K562 (cell line): Measurements from ENCODE around the gene SMIM29. TPM values are rescaled to one million over a fixed set of nuclear protein-coding genes. Genes with fewer than 3 reads are reported as not detected.
A peak's percentile ranks its signal among the peaks of the same experiment; 100 is the strongest.

Experiments used
- ARID1B ChIP-seq: fragments of 450-650 bp; IDR thresholded peaks from 2 replicates; pipeline ENCODE4 v1.6.1; 2016; ENCODE audit warnings: antibody characterized with exemption, mild to moderate bottlenecking, inconsistent platforms
- ARID2 ChIP-seq: fragments of 450-650 bp; IDR thresholded peaks from 2 replicates; pipeline ENCODE4 v1.6.1; 2017; ENCODE audit warnings: antibody characterized with exemption, mild to moderate bottlenecking
- CBX5 ChIP-seq: IDR thresholded peaks from 2 replicates; pipeline ENCODE4 v1.6.1; 2014; ENCODE audit warnings: low read depth, borderline replicate concordance
- CBX8 ChIP-seq: fragments of 200-600 bp; sonication (generic); IDR thresholded peaks from 2 replicates; pipeline ENCODE4 v1.6.1; 2012; ENCODE audit warnings: borderline replicate concordance, mixed run types, low read depth, mild to moderate bottlenecking, moderate library complexity, mixed read lengths, low read length, control low read depth, inconsistent platforms; ENCODE audit not compliant: poor library complexity, severe bottlenecking; ENCODE audit errors: extremely low read depth
- ELF4 ChIP-seq: fragments of 450-650 bp; formaldehyde crosslinking; IDR thresholded peaks from 2 replicates; pipeline ENCODE4 v1.4.0; 2022; ENCODE audit warnings: missing genetic modification characterization
- FOXA3 ChIP-seq, 2 experiments: fragments of 450-650 bp in 1 of 2; sonication (generic) in 1 of 2; formaldehyde crosslinking; IDR thresholded peaks in 1 of 2; conservative IDR thresholded peaks in 1 of 2; 2 replicates each; pipeline versions ENCODE4 v1.4.0 to v1.8.0; 2020 to 2022; ENCODE audit warnings: mild to moderate bottlenecking in 2 of 2, missing genetic modification reagents in 1 of 2
- GTF2A2 ChIP-seq: IDR thresholded peaks from 2 replicates; pipeline ENCODE4 v1.6.1; 2016; ENCODE audit warnings: mild to moderate bottlenecking, missing genetic modification characterization, missing compliant biosample characterization
- MAFF ChIP-seq: IDR thresholded peaks from 2 replicates; pipeline ENCODE4 v1.6.1; 2012; ENCODE audit warnings: low read length, improper control_type of control experiment
- NKRF ChIP-seq: fragments of 450-650 bp; IDR thresholded peaks from 2 replicates; pipeline ENCODE4 v1.6.1; 2016; ENCODE audit warnings: borderline replicate concordance
- PHTF2 ChIP-seq: fragments of 250-450 bp; sonication (Bioruptor Pico); IDR thresholded peaks from 2 replicates; pipeline ENCODE4 v1.5.0; 2021; ENCODE audit warnings: mild to moderate bottlenecking
- RBBP5 ChIP-seq: fragments of 200-600 bp; sonication (generic); IDR thresholded peaks from 2 replicates; pipeline ENCODE4 v1.6.1; 2012; ENCODE audit warnings: borderline replicate concordance, mild to moderate bottlenecking, low read length, control low read depth, inconsistent platforms; ENCODE audit not compliant: insufficient read depth, poor library complexity, severe bottlenecking
- STAT6 ChIP-seq: sonication (generic); formaldehyde crosslinking; IDR thresholded peaks from 2 replicates; pipeline ENCODE4 v1.8.1; 2023; ENCODE audit warnings: mild to moderate bottlenecking, missing genetic modification reagents
- THRAP3 ChIP-seq: fragments of 450-650 bp; IDR thresholded peaks from 2 replicates; pipeline ENCODE4 v1.6.1; 2016; ENCODE audit warnings: mild to moderate bottlenecking, inconsistent platforms, borderline replicate concordance
- ZNF444 ChIP-seq: fragments of 250-450 bp; sonication (Bioruptor Pico); IDR thresholded peaks from 2 replicates; pipeline ENCODE4 v1.4.0; 2020; ENCODE audit warnings: mild to moderate bottlenecking, moderate library complexity
- ZNF79 ChIP-seq: fragments of 250-450 bp; sonication (Bioruptor Pico); IDR thresholded peaks from 2 replicates; pipeline ENCODE4 v1.4.0; 2020; ENCODE audit warnings: low read depth, mild to moderate bottlenecking, moderate library complexity
- polyA plus RNA-seq, 8 experiments: library from polyadenylated mRNA; depleted of rRNA in 4 of 8; stranded (reverse) in 5 of 8; unstranded in 3 of 8; fragments of >200 nt; fragmentation: Nextera tagmentation in 2 of 8; fragmentation: Illumina TruSeq in 1 of 8; extraction: Ambion mirVana in 2 of 8; extraction: Trizol in 1 of 8; gene quantifications; 2 replicates each; pipeline versions ENCODE4 v1.2.1 to v1.2.3, GENCODE V29; 2011 to 2014; ENCODE audit warnings: inconsistent platforms in 1 of 8, missing spikeins in 1 of 8
- total RNA-seq, 7 experiments: library from RNA; depleted of rRNA in 6 of 7; stranded (reverse); fragments of >200 nt in 6 of 7; fragmentation: Illumina TruSeq in 2 of 7; extraction: Trizol in 2 of 7; gene quantifications; 2 replicates each; pipeline versions ENCODE4 v1.2.1 to v1.2.3, GENCODE V29; 2011 to 2021; ENCODE audit warnings: low replicate concordance in 1 of 7
- TF ChIP-seq, protein P1 (sequence below): IDR thresholded peaks from 2 replicates; pipeline ENCODE4 v1.6.1; 2011; ENCODE audit warnings: borderline replicate concordance, low read depth, mild to moderate bottlenecking, moderate library complexity, low read length; ENCODE audit not compliant: insufficient read depth, poor library complexity, severe bottlenecking
- TF ChIP-seq, protein P2 (sequence below): sonication (generic); formaldehyde crosslinking; IDR thresholded peaks from 2 replicates; pipeline ENCODE4 v1.8.0; 2022; ENCODE audit warnings: missing genetic modification reagents, mild to moderate bottlenecking, moderate library complexity, borderline replicate concordance
- TF ChIP-seq, protein P3 (sequence below): fragments of 450-650 bp; IDR thresholded peaks from 2 replicates; pipeline ENCODE4 v1.6.1; 2016; ENCODE audit warnings: missing biosample characterization, missing genetic modification characterization

The SMIM29 gene
- total and polyA plus RNA-seq, 9 of the 15 experiments (the other 6 are each of a cell fraction or from before 2014, with no cell fraction given), result 6.5 to 36.7 (median 20.9) TPM

GRCh38 chr6:34281702-34282334 is 33.0 kb upstream of the SMIM29 start (continued):
- TF ChIP-seq NKRF, result no peak
- TF ChIP-seq ARID2, result no peak
- TF ChIP-seq, protein P1, sequence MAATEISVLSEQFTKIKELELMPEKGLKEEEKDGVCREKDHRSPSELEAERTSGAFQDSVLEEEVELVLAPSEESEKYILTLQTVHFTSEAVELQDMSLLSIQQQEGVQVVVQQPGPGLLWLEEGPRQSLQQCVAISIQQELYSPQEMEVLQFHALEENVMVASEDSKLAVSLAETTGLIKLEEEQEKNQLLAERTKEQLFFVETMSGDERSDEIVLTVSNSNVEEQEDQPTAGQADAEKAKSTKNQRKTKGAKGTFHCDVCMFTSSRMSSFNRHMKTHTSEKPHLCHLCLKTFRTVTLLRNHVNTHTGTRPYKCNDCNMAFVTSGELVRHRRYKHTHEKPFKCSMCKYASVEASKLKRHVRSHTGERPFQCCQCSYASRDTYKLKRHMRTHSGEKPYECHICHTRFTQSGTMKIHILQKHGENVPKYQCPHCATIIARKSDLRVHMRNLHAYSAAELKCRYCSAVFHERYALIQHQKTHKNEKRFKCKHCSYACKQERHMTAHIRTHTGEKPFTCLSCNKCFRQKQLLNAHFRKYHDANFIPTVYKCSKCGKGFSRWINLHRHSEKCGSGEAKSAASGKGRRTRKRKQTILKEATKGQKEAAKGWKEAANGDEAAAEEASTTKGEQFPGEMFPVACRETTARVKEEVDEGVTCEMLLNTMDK, result no peak
- TF ChIP-seq PHTF2 (CRISPR knock-in tag), result no peak
- TF ChIP-seq THRAP3, result no peak
- 0 out of 2 replicates have a peak, but pooled peaks have one; percentile 31 for TF ChIP-seq ELF4
- TF ChIP-seq, protein P2, sequence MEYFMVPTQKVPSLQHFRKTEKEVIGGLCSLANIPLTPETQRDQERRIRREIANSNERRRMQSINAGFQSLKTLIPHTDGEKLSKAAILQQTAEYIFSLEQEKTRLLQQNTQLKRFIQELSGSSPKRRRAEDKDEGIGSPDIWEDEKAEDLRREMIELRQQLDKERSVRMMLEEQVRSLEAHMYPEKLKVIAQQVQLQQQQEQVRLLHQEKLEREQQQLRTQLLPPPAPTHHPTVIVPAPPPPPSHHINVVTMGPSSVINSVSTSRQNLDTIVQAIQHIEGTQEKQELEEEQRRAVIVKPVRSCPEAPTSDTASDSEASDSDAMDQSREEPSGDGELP, result no peak
- TF ChIP-seq ARID1B, result peak; percentile 98
- no peak for TF ChIP-seq CBX8
- TF ChIP-seq FOXA3 (CRISPR knock-in tag; conservative IDR thresholded peaks at IDR 0.05 in 1 of 2, IDR thresholded peaks at IDR 0.05 in 1 of 2), result 0 out of 4 replicates have a peak, but pooled peaks of 1 of the 2 experiments have one; percentile 49
- TF ChIP-seq MAFF, result no peak
- no peak for TF ChIP-seq GTF2A2
- TF ChIP-seq CBX5, result no peak
- no peak for TF ChIP-seq RBBP5
- no peak for TF ChIP-seq ZNF444
- TF ChIP-seq STAT6 (CRISPR knock-in tag), result no peak
- no peak for TF ChIP-seq ZNF79 (CRISPR knock-in tag)
- TF ChIP-seq, protein P3, sequence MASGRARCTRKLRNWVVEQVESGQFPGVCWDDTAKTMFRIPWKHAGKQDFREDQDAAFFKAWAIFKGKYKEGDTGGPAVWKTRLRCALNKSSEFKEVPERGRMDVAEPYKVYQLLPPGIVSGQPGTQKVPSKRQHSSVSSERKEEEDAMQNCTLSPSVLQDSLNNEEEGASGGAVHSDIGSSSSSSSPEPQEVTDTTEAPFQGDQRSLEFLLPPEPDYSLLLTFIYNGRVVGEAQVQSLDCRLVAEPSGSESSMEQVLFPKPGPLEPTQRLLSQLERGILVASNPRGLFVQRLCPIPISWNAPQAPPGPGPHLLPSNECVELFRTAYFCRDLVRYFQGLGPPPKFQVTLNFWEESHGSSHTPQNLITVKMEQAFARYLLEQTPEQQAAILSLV, result no peak
